Caco-2 (cell line): ENCODE data around the gene BPIFA2. TPM values are rescaled to one million over a fixed set of nuclear protein-coding genes. Genes with fewer than 3 reads are reported as not detected.

ENCODE experiments used
- BruUV-seq: library from RNA; stranded (reverse); fragments of 400-500 nt; replicated peaks from 2 replicates; lab custom pipeline; 2021; lab: Mats Ljungman, UMichigan
- CTCF ChIA-PET: fragments of 300-600 bp; sonication (Branson Sonifier 250); formaldehyde crosslinking; loops from one replicate; lab custom pipeline; 2022; ENCODE audit warnings: antibody characterized with exemption; lab: Charles Lee
- POLR2A ChIA-PET: fragments of 300-600 bp; sonication (Branson Sonifier 250); formaldehyde crosslinking; loops from one replicate; lab custom pipeline; 2022; ENCODE audit warnings: antibody characterized with exemption; lab: Charles Lee
- DNase-seq, 2 experiments: peaks; one replicate each; pipeline versions ENCODE4 v3.0.0 to v3.0.0-alpha.2; 2020 to 2022
- H3K27me3 ChIP-seq: replicated peaks from 2 replicates; pipeline ENCODE4 v1.6.0; 2011; ENCODE audit warnings: low read length; ENCODE audit not compliant: control insufficient read depth, insufficient read depth
- H3K36me3 ChIP-seq: 2 replicates; pipeline ENCODE4 v1.5.1; 2011; ENCODE audit warnings: low read length; ENCODE audit not compliant: control insufficient read depth, insufficient read depth
- H3K4me1 ChIP-seq: fragments of 250-450 bp; sonication (Bioruptor Pico); 2 replicates; pipeline ENCODE4 v1.5.1; 2020; ENCODE audit warnings: mild to moderate bottlenecking
- H3K4me3 ChIP-seq: 2 replicates; pipeline ENCODE4 v1.5.1; 2011; ENCODE audit warnings: low read depth, mild to moderate bottlenecking, control low read depth, low read length
- H3K9me3 ChIP-seq: fragments of 250-450 bp; sonication (Bioruptor Pico); 2 replicates; pipeline ENCODE4 v1.5.1; 2020; ENCODE audit warnings: mild to moderate bottlenecking, moderate library complexity
- H3K27ac Mint-ChIP-seq: one replicate; pipeline ENCODE4 v1.8.0; 2022; ENCODE audit warnings: mixed read lengths; ENCODE audit not compliant: unreplicated experiment
- H3K27me3 Mint-ChIP-seq: one replicate; pipeline ENCODE4 v1.8.0; 2022; ENCODE audit warnings: mixed read lengths; ENCODE audit not compliant: insufficient read depth, unreplicated experiment
- H3K36me3 Mint-ChIP-seq: one replicate; pipeline ENCODE4 v1.8.0; 2022; ENCODE audit warnings: mild to moderate bottlenecking, mixed read lengths; ENCODE audit not compliant: insufficient read depth, unreplicated experiment
- H3K4me1 Mint-ChIP-seq: one replicate; pipeline ENCODE4 v1.8.0; 2022; ENCODE audit warnings: low read depth, mixed read lengths; ENCODE audit not compliant: unreplicated experiment
- H3K4me3 Mint-ChIP-seq: one replicate; pipeline ENCODE4 v1.8.0; 2022; ENCODE audit warnings: mild to moderate bottlenecking, moderate library complexity, mixed read lengths; ENCODE audit not compliant: unreplicated experiment
- H3K9me3 Mint-ChIP-seq: one replicate; pipeline ENCODE4 v1.8.0; 2022; ENCODE audit warnings: mixed read lengths; ENCODE audit not compliant: unreplicated experiment
- intact Hi-C: fragments of 100-400 bp; cut with micrococcal nuclease; formaldehyde crosslinking; loops from one replicate; pipeline ENCODE4 v1.10.0; 2022; ENCODE audit not compliant: unreplicated experiment
- total RNA-seq: library from RNA; stranded (reverse); gene quantifications from 2 replicates; pipeline ENCODE4 v1.2.3, GENCODE V29; 2022
- TF ChIP-seq, protein P1 (sequence below), 2 experiments: fragments of 200-600 bp in 1 of 2; IDR thresholded peaks; 1 replicate in 1 of 2; 2 replicates in 1 of 2; pipeline versions ENCODE4 v1.5.1 to v1.8.0; 2011 to 2022; ENCODE audit warnings: antibody characterized with exemption in 1 of 2, control low read depth in 1 of 2, inconsistent platforms in 1 of 2, low read depth in 1 of 2, low read length in 1 of 2, mild to moderate bottlenecking in 1 of 2, moderate library complexity in 1 of 2; ENCODE audit not compliant: insufficient read depth in 1 of 2, severe bottlenecking in 1 of 2, unreplicated experiment in 1 of 2

Gene BPIFA2
- total RNA-seq, 1 experiment from 2014 or later = not detected

DNA sequence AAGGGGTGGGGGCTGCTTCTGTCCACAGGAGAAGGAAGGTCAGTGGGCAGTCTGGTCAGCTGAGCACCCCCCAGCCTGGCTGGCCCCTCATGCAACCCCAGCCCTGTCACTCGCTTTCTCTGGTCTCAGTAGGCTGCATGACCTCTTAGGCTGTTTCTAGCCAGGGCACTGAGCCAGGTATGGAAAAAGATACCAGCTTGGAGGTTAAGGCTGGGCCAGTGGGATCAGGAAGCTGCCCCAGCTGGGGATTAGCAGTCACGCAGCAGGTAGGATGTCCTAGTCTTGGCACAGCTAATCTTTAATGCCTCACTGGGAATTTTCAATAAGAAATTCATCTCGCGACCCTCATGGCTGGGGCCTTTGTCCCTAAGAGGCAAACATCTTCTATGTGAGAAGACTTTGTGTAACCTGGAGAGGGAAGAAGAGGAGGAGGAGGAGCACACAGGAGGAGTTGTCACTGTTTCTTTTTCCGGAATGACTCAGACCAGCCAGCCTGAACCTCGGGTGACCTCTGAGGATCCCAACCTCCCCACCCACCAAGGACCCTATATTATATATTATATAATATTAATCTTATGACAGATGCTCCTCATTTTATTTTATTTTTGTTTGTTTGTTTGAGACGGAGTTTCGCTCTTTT lies 2.4 kb upstream of the BPIFA2 start:
- intact Hi-C loops = no loop called here
- POLR2A ChIA-PET = no interaction called here
- Mint-ChIP-seq H3K27ac (no peak overlapping the region), H3K4me3 (no peak overlapping the region), H3K9me3 (peaks cover 24% of the 10 kb centered on the region), H3K27me3 (peaks cover 4% of the 10 kb centered on the region), H3K4me1 (no peaks in the 10 kb centered on the region), H3K36me3 (no peaks in the 10 kb centered on the region)
- Histone ChIP-seq H3K4me1 (no peaks in the 10 kb centered on the region), H3K27me3 (no peaks in the 10 kb centered on the region), H3K9me3 (peaks cover 21% of the 10 kb centered on the region), H3K36me3 (no peaks in the 10 kb centered on the region), H3K4me3 (no peak overlapping the region)
- CTCF ChIA-PET = no interaction called here
- DNase-seq = no peak
- no TSS peak for BruUV-seq
- TF ChIP-seq, protein P1, sequence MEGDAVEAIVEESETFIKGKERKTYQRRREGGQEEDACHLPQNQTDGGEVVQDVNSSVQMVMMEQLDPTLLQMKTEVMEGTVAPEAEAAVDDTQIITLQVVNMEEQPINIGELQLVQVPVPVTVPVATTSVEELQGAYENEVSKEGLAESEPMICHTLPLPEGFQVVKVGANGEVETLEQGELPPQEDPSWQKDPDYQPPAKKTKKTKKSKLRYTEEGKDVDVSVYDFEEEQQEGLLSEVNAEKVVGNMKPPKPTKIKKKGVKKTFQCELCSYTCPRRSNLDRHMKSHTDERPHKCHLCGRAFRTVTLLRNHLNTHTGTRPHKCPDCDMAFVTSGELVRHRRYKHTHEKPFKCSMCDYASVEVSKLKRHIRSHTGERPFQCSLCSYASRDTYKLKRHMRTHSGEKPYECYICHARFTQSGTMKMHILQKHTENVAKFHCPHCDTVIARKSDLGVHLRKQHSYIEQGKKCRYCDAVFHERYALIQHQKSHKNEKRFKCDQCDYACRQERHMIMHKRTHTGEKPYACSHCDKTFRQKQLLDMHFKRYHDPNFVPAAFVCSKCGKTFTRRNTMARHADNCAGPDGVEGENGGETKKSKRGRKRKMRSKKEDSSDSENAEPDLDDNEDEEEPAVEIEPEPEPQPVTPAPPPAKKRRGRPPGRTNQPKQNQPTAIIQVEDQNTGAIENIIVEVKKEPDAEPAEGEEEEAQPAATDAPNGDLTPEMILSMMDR (IDR thresholded peaks at IDR 0.05; ENCODE audit: insufficient read depth in 1 of 2, low read depth in 1 of 2, low read length in 1 of 2, severe bottlenecking in 1 of 2, unreplicated experiment in 1 of 2) = no peak

DNA sequence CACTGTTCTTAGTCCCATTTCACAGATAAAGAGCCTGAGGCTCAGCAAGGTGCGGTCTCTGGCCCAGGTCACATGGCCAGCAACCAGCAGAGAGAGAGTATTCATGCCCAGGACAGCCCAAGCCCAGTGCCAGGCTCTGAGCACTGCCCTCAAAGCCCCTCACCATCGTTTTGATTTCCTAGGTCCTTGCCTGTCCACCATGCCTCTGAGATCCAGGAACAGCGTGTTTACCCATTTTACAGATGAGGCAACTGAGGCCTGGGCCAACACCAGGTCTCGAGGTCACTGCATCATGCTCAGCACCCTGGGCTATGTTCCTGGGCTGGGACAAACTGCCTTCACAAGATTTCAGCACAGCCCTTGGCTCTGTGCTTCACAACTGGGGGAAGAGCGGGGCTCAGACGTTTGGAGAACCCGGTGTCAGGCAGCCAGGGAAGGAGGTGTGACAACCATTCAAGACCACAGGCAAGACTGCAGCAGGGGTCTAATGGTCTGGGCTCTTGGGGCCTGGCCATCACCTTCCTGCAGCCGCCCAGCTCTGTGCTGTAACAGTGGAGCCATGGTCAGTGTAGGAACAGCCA lies 1.3 kb upstream of the BPIFA2 start:
- Histone ChIP-seq H3K36me3 (no peaks in the 10 kb centered on the region), H3K4me3 (no peak overlapping the region), H3K27me3 (no peaks in the 10 kb centered on the region), H3K4me1 (no peaks in the 10 kb centered on the region), H3K9me3 (peaks cover 30% of the 10 kb centered on the region)
- H3K4me1 Mint-ChIP-seq = no peaks in the 10 kb centered on the region
- no peaks in the 10 kb centered on the region for H3K36me3 Mint-ChIP-seq
- H3K27me3 Mint-ChIP-seq = peaks cover 4% of the 10 kb centered on the region
- H3K27ac Mint-ChIP-seq = no peak overlapping the region
- no peak for DNase-seq
- intact Hi-C loops = no loop called here
- ChIA-PET CTCF (no interaction called here), POLR2A (no interaction called here)
- no TSS peak for BruUV-seq
- H3K9me3 Mint-ChIP-seq = peaks cover 30% of the 10 kb centered on the region
- H3K4me3 Mint-ChIP-seq = no peak overlapping the region
- TF ChIP-seq, protein P1 (IDR thresholded peaks at IDR 0.05; ENCODE audit: insufficient read depth in 1 of 2, low read depth in 1 of 2, low read length in 1 of 2, severe bottlenecking in 1 of 2, unreplicated experiment in 1 of 2) = no peak

DNA sequence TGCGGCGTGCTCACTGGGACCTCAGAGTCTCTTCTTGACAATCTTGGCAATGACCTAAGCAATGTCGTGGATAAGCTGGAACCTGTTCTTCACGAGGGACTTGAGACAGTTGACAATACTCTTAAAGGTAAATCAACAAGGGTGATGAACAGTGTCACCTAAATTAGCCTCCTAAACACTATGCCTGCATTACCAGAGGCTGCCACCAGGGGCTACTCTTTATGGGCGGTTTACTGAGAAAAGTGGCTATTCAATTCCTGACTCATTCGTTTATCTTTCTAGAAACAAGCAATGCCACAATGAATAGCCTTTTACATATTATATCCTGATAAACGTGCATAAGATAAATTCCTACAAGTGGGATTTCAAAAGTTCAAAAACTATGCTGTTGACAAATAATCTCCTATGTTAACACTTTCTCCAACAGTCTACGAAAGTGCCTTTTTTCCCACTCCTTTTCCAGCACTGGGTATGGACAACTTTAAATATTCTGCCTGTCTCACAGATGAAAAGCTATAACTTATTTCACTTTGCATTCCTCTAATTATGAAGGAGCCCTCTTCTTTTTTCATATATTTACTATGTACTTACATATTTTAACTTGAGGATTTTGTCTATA lies 1.3 kb downstream of the BPIFA2 start:
- Mint-ChIP-seq H3K36me3 (no peaks in the 10 kb centered on the region), H3K9me3 (peaks cover 30% of the 10 kb centered on the region), H3K27me3 (no peaks in the 10 kb centered on the region), H3K27ac (no peak overlapping the region), H3K4me3 (no peak overlapping the region), H3K4me1 (no peaks in the 10 kb centered on the region)
- no peaks in the 10 kb centered on the region for H3K36me3 ChIP-seq
- H3K27me3 ChIP-seq = no peaks in the 10 kb centered on the region
- TF ChIP-seq, protein P1 (IDR thresholded peaks at IDR 0.05; ENCODE audit: insufficient read depth in 1 of 2, low read depth in 1 of 2, low read length in 1 of 2, severe bottlenecking in 1 of 2, unreplicated experiment in 1 of 2) = peak; percentile 57 to 95
- intact Hi-C loops = loop anchor here (2.0 kb wide), 1 partner anchor 44 kb away; no protein-coding TSS in a partner anchor
- DNase-seq = peak; percentile 33 to 65
- ChIA-PET POLR2A (no interaction called here), CTCF (no interaction called here)
- BruUV-seq = no TSS peak
- H3K4me1 ChIP-seq = no peaks in the 10 kb centered on the region
- H3K4me3 ChIP-seq = no peak overlapping the region
- H3K9me3 ChIP-seq = peaks cover 30% of the 10 kb centered on the region
